ENCODE measurements around the gene ATG12.

ATG12 gene

DNA sequence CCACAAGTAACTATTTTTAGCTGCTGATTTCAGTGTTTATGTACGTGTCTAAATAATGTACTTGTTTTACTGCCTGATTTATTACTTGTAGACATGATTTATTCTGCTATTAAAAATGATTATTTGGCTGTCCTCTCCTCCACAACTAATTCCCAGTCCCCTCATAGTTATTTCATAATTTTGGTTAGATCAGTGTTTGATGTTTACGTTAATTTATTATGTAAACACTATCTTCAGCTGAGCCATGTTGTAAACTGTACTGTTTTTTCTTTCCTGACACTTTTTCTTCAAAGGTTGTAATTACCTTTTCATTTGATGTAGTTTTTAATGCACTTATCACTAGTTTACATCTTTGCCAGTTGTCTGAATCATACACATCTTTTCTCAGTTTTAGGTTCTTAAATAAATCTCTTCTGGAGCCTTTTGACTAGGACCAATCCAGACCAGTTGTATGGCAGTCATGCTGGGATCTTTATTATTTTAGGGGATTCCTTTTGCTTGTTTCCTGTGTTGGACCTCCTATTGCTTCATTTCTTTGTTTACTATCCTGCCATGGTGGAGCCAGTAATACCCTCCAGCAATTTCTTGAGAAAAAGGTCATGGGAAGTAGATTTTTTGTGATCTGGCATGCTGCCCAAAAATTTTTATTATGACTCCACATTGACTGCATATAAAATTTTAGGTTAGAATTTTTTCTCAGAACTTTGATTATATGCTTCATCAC, 16.4 kb upstream of the ATG12 start:
- Histone ChIP-seq H3K4me1 (ENCODE audit: control insufficient read depth in 1 of 2, insufficient read depth in 2 of 2, low read length in 2 of 2) (peaks cover 9 to 17% of the 10 kb centered on the region in 2 donors), H3K27me3 (ENCODE audit: low read depth, low read length) (no peaks in the 10 kb centered on the region), H3K9me3 (ENCODE audit: control insufficient read depth in 1 of 2, low read length in 2 of 2) (no peaks in the 10 kb centered on the region), H3K4me3 (ENCODE audit: low read depth in 1 of 2, low read length in 2 of 2) (no peak overlapping the region), H3K36me3 (ENCODE audit: control insufficient read depth in 1 of 2, insufficient read depth in 2 of 2, low read length in 2 of 2) (no peaks in the 10 kb centered on the region), H3K27ac (ENCODE audit: low read length) (no peak overlapping the region)

GRCh38 chr5:115857057-115857479, 15.7 kb upstream of the ATG12 start:
- H3K36me3 ChIP-seq (ENCODE audit: control insufficient read depth in 1 of 2, insufficient read depth in 2 of 2, low read length in 2 of 2), result no peaks in the 10 kb centered on the region
- H3K4me1 ChIP-seq (ENCODE audit: control insufficient read depth in 1 of 2, insufficient read depth in 2 of 2, low read length in 2 of 2), result peaks cover 9 to 17% of the 10 kb centered on the region in 2 donors
- no peaks in the 10 kb centered on the region for H3K9me3 ChIP-seq (ENCODE audit: control insufficient read depth in 1 of 2, low read length in 2 of 2)
- H3K4me3 ChIP-seq (ENCODE audit: low read depth in 1 of 2, low read length in 2 of 2), result no peak overlapping the region
- H3K27ac ChIP-seq (ENCODE audit: low read length), result no peak overlapping the region
- no peaks in the 10 kb centered on the region for H3K27me3 ChIP-seq (ENCODE audit: low read depth, low read length)

DNA sequence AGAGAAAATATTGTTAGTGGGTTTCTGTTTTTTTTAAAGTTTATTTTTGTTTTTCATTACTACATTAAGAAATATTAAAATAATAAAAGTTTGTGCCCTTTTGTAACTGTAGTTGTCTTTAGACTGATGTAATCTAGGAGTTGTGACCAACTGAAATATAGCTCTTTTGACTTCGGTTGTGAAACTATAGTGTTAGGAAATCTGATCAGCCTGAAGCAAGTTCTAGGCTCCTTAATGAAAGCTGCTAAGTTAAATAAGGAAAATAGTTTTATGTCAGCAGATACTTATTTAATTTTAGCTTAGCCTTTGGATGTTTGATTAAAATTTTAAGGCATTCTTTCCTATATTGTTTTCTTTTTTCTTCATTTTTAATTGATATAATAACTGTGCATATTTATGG, 14.6 kb upstream of the ATG12 start:
- Histone ChIP-seq H3K4me3 (ENCODE audit: low read depth in 1 of 2, low read length in 2 of 2) (no peak overlapping the region), H3K27ac (ENCODE audit: low read length) (no peak overlapping the region), H3K9me3 (ENCODE audit: control insufficient read depth in 1 of 2, low read length in 2 of 2) (no peaks in the 10 kb centered on the region), H3K36me3 (ENCODE audit: control insufficient read depth in 1 of 2, insufficient read depth in 2 of 2, low read length in 2 of 2) (no peaks in the 10 kb centered on the region), H3K27me3 (ENCODE audit: low read depth, low read length) (no peaks in the 10 kb centered on the region), H3K4me1 (ENCODE audit: control insufficient read depth in 1 of 2, insufficient read depth in 2 of 2, low read length in 2 of 2) (peaks cover 9 to 23% of the 10 kb centered on the region in 2 donors)

DNA sequence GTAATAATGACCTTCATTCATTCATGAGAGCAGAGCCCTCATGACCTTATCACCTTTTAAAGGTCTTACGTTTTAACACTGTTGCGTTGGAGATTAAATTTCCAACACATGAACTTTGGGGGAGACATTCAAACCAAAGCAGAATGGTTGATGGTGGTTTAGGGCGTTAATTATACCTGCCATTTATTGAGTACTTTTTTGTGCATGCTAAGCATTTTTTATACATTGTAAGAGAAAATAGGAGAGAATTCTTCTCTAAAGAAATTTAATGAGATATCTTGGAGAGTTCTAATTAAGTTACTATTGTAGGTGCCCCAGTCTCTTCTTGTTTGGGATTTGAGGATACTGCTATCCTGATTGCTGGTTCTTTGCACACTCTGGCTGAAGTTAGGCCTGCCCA, 12.8 kb upstream of the ATG12 start:
- Histone ChIP-seq H3K4me1 (ENCODE audit: control insufficient read depth in 1 of 2, insufficient read depth in 2 of 2, low read length in 2 of 2) (peaks cover 9 to 30% of the 10 kb centered on the region in 2 donors), H3K9me3 (ENCODE audit: control insufficient read depth in 1 of 2, low read length in 2 of 2) (no peaks in the 10 kb centered on the region), H3K27me3 (ENCODE audit: low read depth, low read length) (no peaks in the 10 kb centered on the region), H3K36me3 (ENCODE audit: control insufficient read depth in 1 of 2, insufficient read depth in 2 of 2, low read length in 2 of 2) (no peaks in the 10 kb centered on the region), H3K27ac (ENCODE audit: low read length) (no peak overlapping the region), H3K4me3 (ENCODE audit: low read depth in 1 of 2, low read length in 2 of 2) (no peak overlapping the region)

GRCh38 chr5:115850744-115851416, 9.5 kb upstream of the ATG12 start:
- Histone ChIP-seq H3K27ac (ENCODE audit: low read length) (no peak overlapping the region), H3K4me1 (ENCODE audit: control insufficient read depth in 1 of 2, insufficient read depth in 2 of 2, low read length in 2 of 2) (peaks cover 0 to 12% of the 10 kb centered on the region in 2 donors)

DNA sequence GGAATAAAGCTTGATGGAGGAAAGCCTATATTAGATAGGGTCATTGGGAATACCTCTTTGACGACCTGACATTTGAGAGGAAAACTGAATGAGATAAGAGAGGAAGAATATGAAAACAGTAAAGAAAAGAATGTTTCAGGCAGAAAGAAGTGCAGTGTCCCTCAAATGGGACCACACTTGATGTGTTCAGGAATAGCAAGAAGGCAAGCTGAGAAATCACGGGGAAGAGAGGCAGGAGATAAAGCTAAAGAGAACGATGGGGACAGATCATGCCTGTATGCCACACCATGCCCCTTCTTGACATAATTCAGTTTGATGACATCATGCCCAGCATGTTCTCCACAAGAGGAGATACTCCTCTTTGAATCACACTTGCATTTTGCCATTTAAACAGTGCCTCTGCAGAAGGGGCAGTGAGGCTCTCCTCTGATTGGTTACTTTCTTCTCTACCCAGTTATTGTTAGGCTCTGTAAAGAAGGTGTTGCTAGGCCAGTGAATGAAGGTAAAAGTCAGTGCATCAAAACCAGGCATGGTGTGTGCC, 8.0 kb upstream of the ATG12 start:
- Histone ChIP-seq H3K36me3 (ENCODE audit: control insufficient read depth in 1 of 2, insufficient read depth in 2 of 2, low read length in 2 of 2) (no peaks in the 10 kb centered on the region), H3K4me1 (ENCODE audit: control insufficient read depth in 1 of 2, insufficient read depth in 2 of 2, low read length in 2 of 2) (peaks cover 0 to 16% of the 10 kb centered on the region in 2 donors), H3K9me3 (ENCODE audit: control insufficient read depth in 1 of 2, low read length in 2 of 2) (no peaks in the 10 kb centered on the region), H3K27ac (ENCODE audit: low read length) (no peak overlapping the region), H3K4me3 (ENCODE audit: low read depth in 1 of 2, low read length in 2 of 2) (no peak overlapping the region), H3K27me3 (ENCODE audit: low read depth, low read length) (no peaks in the 10 kb centered on the region)

More at GRCh38 chr5:115850744-115851416, 9.5 kb upstream of the ATG12 start:
- Histone ChIP-seq H3K36me3 (ENCODE audit: control insufficient read depth in 1 of 2, insufficient read depth in 2 of 2, low read length in 2 of 2) (no peaks in the 10 kb centered on the region), H3K27me3 (ENCODE audit: low read depth, low read length) (no peaks in the 10 kb centered on the region), H3K9me3 (ENCODE audit: control insufficient read depth in 1 of 2, low read length in 2 of 2) (no peaks in the 10 kb centered on the region), H3K4me3 (ENCODE audit: low read depth in 1 of 2, low read length in 2 of 2) (peak overlapping the region in 1 of 2 donors; percentile 3)

- Histone ChIP-seq H3K36me3 (ENCODE audit: control insufficient read depth in 1 of 2, insufficient read depth in 2 of 2, low read length in 2 of 2) (no peaks in the 10 kb centered on the region), H3K9me3 (ENCODE audit: control insufficient read depth in 1 of 2, low read length in 2 of 2) (no peaks in the 10 kb centered on the region), H3K27me3 (ENCODE audit: low read depth, low read length) (no peaks in the 10 kb centered on the region), H3K4me1 (ENCODE audit: control insufficient read depth in 1 of 2, insufficient read depth in 2 of 2, low read length in 2 of 2) (peaks cover 6 to 32% of the 10 kb centered on the region in 2 donors), H3K27ac (ENCODE audit: low read length) (no peak overlapping the region), H3K4me3 (ENCODE audit: low read depth in 1 of 2, low read length in 2 of 2) (no peak overlapping the region)
These were observed 5.9 kb upstream of the ATG12 start for GRCh38 chr5:115847290-115847689.

DNA sequence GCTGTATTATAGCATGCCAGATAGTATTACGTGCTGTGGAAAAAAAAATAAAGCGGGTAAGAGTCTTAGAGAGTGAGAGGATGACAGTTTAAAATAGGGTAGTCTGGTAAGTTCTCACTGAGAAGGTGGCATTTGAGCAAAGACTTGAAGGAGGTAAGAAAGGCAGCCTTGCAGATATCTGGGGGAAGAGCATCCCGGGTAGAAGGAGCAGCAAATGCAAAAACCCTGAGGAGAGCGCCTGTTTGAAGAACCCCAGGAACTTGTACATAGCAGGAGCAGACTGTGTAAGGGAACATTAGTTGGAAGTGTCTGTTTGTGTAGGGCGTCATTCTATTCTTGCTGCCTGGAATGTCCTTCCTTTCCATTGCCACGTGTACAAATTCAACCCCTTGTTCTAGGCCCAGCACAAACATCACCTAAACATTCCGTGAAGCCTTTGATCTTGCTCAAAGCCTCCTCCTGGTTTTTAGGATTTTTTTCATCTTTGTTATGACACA, 3.0 kb upstream of the ATG12 start:
- peaks cover 0 to 7% of the 10 kb centered on the region in 2 donors for H3K36me3 ChIP-seq (ENCODE audit: control insufficient read depth in 1 of 2, insufficient read depth in 2 of 2, low read length in 2 of 2)
- no peak overlapping the region for H3K27ac ChIP-seq (ENCODE audit: low read length)
- no peak overlapping the region for H3K4me3 ChIP-seq (ENCODE audit: low read depth in 1 of 2, low read length in 2 of 2)
- H3K4me1 ChIP-seq (ENCODE audit: control insufficient read depth in 1 of 2, insufficient read depth in 2 of 2, low read length in 2 of 2), result peaks cover 6 to 34% of the 10 kb centered on the region in 2 donors
- H3K27me3 ChIP-seq (ENCODE audit: low read depth, low read length), result no peaks in the 10 kb centered on the region
- no peaks in the 10 kb centered on the region for H3K9me3 ChIP-seq (ENCODE audit: control insufficient read depth in 1 of 2, low read length in 2 of 2)

DNA sequence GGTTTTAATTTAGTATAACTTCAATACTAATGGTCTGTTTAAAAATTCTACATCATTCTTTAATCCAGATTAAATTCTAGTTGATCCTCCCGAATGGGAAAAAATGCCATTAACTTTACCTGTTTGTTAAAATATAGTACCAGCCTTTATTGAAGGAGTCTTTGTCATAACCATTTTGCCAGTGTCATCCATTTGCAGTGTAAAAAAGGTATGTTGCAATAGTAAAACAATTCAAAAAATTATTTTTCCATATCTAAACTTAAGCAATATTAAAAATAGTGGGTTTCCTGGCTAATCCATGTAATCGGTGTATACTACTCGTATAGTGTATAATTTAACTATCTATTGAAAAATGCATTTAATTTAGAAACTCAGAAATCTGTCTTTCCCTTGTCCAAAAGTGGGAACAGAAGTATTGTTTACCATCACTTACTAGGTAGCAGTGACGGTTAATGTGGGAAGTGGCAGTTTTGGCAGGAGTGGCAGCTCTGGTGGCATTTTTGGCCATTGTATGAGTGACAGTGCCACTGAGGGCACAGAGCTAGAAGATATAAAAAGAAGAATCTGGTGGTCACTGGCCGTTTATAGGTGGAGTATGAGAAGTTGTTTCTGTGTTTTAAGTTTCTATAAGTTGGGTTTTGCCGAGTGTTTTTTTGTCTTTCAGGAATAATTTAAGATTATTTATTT, 2.2 kb upstream of the ATG12 start:
- Histone ChIP-seq H3K27me3 (ENCODE audit: low read depth, low read length) (no peaks in the 10 kb centered on the region), H3K4me1 (ENCODE audit: control insufficient read depth in 1 of 2, insufficient read depth in 2 of 2, low read length in 2 of 2) (peaks cover 6 to 42% of the 10 kb centered on the region in 2 donors), H3K27ac (ENCODE audit: low read length) (no peak overlapping the region), H3K4me3 (ENCODE audit: low read depth in 1 of 2, low read length in 2 of 2) (peak overlapping the region in 1 of 2 donors; percentile 96), H3K36me3 (ENCODE audit: control insufficient read depth in 1 of 2, insufficient read depth in 2 of 2, low read length in 2 of 2) (peaks cover 0 to 7% of the 10 kb centered on the region in 2 donors), H3K9me3 (ENCODE audit: control insufficient read depth in 1 of 2, low read length in 2 of 2) (no peaks in the 10 kb centered on the region)

DNA sequence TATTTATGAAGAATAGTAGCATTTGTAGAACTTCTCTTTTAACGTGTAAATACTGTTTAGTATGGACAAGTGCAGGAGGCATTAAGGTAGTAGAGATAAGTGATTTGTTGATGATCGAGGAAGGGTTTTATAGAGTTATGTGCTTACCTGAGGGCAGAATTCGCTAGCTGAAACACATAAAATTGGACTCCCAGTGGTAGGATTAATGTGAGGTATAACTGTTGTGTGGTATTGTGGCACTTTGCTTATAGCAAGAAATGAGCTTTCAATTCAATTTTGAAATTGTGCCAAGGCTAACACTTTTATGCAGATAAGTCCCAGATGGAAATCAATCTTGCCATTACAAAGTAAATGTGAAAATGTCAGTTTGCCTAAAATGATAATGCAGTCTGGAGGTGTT, 1.6 kb upstream of the ATG12 start:
- H3K27me3 ChIP-seq (ENCODE audit: low read depth, low read length), result no peaks in the 10 kb centered on the region
- H3K4me3 ChIP-seq (ENCODE audit: low read depth in 1 of 2, low read length in 2 of 2), result peak overlapping the region; percentile 96
- H3K9me3 ChIP-seq (ENCODE audit: control insufficient read depth in 1 of 2, low read length in 2 of 2), result no peaks in the 10 kb centered on the region
- peaks cover 0 to 7% of the 10 kb centered on the region in 2 donors for H3K36me3 ChIP-seq (ENCODE audit: control insufficient read depth in 1 of 2, insufficient read depth in 2 of 2, low read length in 2 of 2)
- H3K27ac ChIP-seq (ENCODE audit: low read length), result no peak overlapping the region
- H3K4me1 ChIP-seq (ENCODE audit: control insufficient read depth in 1 of 2, insufficient read depth in 2 of 2, low read length in 2 of 2), result peaks cover 6 to 46% of the 10 kb centered on the region in 2 donors

Data from muscle layer of duodenum (tissue), 2 donors.